Naive thymus-derived CD4-positive, alpha-beta T cell (primary cell): Measurements from ENCODE around the gene BAZ1B. TPM values are rescaled to one million over a fixed set of nuclear protein-coding genes. Genes with fewer than 3 reads are reported as not detected.
"Not testable (repeated sequence)": the region's sequence is repeated elsewhere in the genome, so short reads cannot be mapped to it uniquely, and the experiment has no call there.

ENCODE experiments used
- ATAC-seq: fragments of 150-1000 bp; cut with Tn5 transposase; 2 replicates; pipeline ENCODE4 v1.10.0; 2021; ENCODE audit warnings: mild to moderate bottlenecking, moderate library complexity
- CTCF ChIA-PET: fragments of 350-600 bp; sonication (Branson Sonifier 250); formaldehyde crosslinking; loops from one replicate; lab custom pipeline; 2021; ENCODE audit warnings: antibody characterized with exemption; lab: Charles Lee
- POLR2A ChIA-PET: fragments of 350-600 bp; sonication (Branson Sonifier 250); formaldehyde crosslinking; loops from one replicate; lab custom pipeline; 2021; ENCODE audit warnings: antibody characterized with exemption, inconsistent platforms; lab: Charles Lee
- DNase-seq, 9 donors: peaks; one replicate each; pipeline versions ENCODE4 v3.0.0 to v3.0.0-alpha.2; 2020 to 2022; ENCODE audit warnings: mixed read lengths in 1 of 9
- H3K27ac ChIP-seq: one replicate; pipeline ENCODE4 v1.7.0; 2013; ENCODE audit warnings: mild to moderate bottlenecking, low read depth, low read length, moderate library complexity
- H3K27me3 ChIP-seq, 2 donors: one replicate each; pipeline ENCODE4 v1.7.0; 2013; ENCODE audit warnings: low read length in 2 of 2, mild to moderate bottlenecking in 2 of 2, moderate library complexity in 2 of 2; ENCODE audit not compliant: control insufficient read depth in 2 of 2, insufficient read depth in 2 of 2
- H3K36me3 ChIP-seq, 3 experiments: 1 replicate in 2 of 3; 2 replicates in 1 of 3; pipeline ENCODE4 v1.7.0; 2013; ENCODE audit warnings: low read length in 3 of 3, mild to moderate bottlenecking in 3 of 3, moderate library complexity in 1 of 3; ENCODE audit not compliant: insufficient read depth in 3 of 3, control insufficient read depth in 2 of 3
- H3K4me1 ChIP-seq, 2 donors: one replicate each; pipeline ENCODE4 v1.7.0; 2013; ENCODE audit warnings: low read length in 2 of 2, mild to moderate bottlenecking in 2 of 2, moderate library complexity in 1 of 2; ENCODE audit not compliant: control insufficient read depth in 2 of 2, insufficient read depth in 2 of 2
- H3K4me3 ChIP-seq: 2 replicates; pipeline ENCODE4 v1.7.0; 2013; ENCODE audit warnings: mild to moderate bottlenecking, low read length
- H3K9me3 ChIP-seq, 3 experiments: 1 replicate in 2 of 3; 2 replicates in 1 of 3; pipeline ENCODE4 v1.7.0; 2013; ENCODE audit warnings: low read length in 3 of 3; ENCODE audit not compliant: control insufficient read depth in 2 of 3
- H3K27ac Mint-ChIP-seq, 9 donors: one replicate each; pipeline ENCODE4 v1.8.0; 2020 to 2022; ENCODE audit warnings: mixed read lengths in 9 of 9, mild to moderate bottlenecking in 8 of 9, moderate library complexity in 5 of 9, inconsistent platforms in 2 of 9
- H3K27me3 Mint-ChIP-seq, 5 donors: one replicate each; pipeline ENCODE4 v1.8.0; 2021 to 2022; ENCODE audit warnings: mixed read lengths in 5 of 5, mild to moderate bottlenecking in 1 of 5
- H3K36me3 Mint-ChIP-seq, 5 donors: one replicate each; pipeline ENCODE4 v1.8.0; 2020 to 2022; ENCODE audit warnings: mixed read lengths in 5 of 5, mild to moderate bottlenecking in 3 of 5, inconsistent platforms in 1 of 5
- H3K4me1 Mint-ChIP-seq, 7 donors: one replicate each; pipeline ENCODE4 v1.8.0; 2020 to 2022; ENCODE audit warnings: mixed read lengths in 7 of 7, mild to moderate bottlenecking in 3 of 7, inconsistent platforms in 1 of 7
- H3K4me3 Mint-ChIP-seq, 10 donors: one replicate each; pipeline ENCODE4 v1.8.0; 2020 to 2022; ENCODE audit warnings: mild to moderate bottlenecking in 10 of 10, mixed read lengths in 10 of 10, moderate library complexity in 6 of 10, inconsistent platforms in 2 of 10
- H3K9me3 Mint-ChIP-seq, 11 donors: one replicate each; pipeline ENCODE4 v1.8.0; 2020 to 2022; ENCODE audit warnings: mixed read lengths in 11 of 11, mild to moderate bottlenecking in 4 of 11, inconsistent platforms in 1 of 11, moderate library complexity in 1 of 11
- intact Hi-C, 2 donors: fragments of 100-400 bp; cut with micrococcal nuclease; formaldehyde crosslinking; loops; one replicate each; pipeline ENCODE4 v1.15.1; 2023
- polyA plus RNA-seq, 2 donors: library from polyadenylated mRNA; unstranded; fragments of 300-500 nt; fragmentation: Illumina TruSeq; gene quantifications; one replicate each; pipeline ENCODE4 v1.2.3, GENCODE V29; 2021
- total RNA-seq, 6 experiments: library from RNA in 5 of 6; stranded (reverse) in 5 of 6; gene quantifications; 1 replicate in 5 of 6; 2 replicates in 1 of 6; pipeline ENCODE4 v1.2.3 and lab custom pipeline; 2021 to 2026

Gene BAZ1B
- total and polyA plus RNA-seq, 7 experiments from 2014 or later: 14.7 to 90.3 (median 47.1) TPM

DNA sequence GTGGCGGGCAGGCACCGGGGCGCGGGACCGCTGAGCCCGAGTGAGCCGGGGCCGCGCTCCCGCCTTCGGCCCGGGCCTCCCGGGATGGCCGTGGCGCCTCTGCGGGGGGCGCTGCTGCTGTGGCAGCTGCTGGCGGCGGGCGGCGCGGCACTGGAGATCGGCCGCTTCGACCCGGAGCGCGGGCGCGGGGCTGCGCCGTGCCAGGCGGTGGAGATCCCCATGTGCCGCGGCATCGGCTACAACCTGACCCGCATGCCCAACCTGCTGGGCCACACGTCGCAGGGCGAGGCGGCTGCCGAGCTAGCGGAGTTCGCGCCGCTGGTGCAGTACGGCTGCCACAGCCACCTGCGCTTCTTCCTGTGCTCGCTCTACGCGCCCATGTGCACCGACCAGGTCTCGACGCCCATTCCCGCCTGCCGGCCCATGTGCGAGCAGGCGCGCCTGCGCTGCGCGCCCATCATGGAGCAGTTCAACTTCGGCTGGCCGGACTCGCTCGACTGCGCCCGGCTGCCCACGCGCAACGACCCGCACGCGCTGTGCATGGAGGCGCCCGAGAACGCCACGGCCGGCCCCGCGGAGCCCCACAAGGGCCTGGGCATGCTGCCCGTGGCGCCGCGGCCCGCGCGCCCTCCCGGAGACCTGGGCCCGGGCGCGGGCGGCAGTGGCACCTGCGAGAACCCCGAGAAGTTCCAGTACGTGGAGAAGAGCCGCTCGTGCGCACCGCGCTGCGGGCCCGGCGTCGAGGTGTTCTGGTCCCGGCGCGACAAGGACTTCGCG, 88.0 kb downstream of the BAZ1B start:
- POLR2A ChIA-PET: no interaction called here
- Mint-ChIP-seq H3K27me3 (peaks cover 0 to 4% (median 0%) of the 10 kb centered on the region in 5 donors), H3K9me3 (peaks cover 0 to 5% (median 0%) of the 10 kb centered on the region in 11 donors), H3K4me3 (peak overlapping the region in 9 of 10 donors; percentile 28 to 78 (median 62)), H3K4me1 (peaks cover 5 to 15% (median 10%) of the 10 kb centered on the region in 7 donors), H3K27ac (no peak overlapping the region), H3K36me3 (no peaks in the 10 kb centered on the region)
- Histone ChIP-seq H3K4me1 (no peaks in the 10 kb centered on the region), H3K27ac (no peak overlapping the region), H3K27me3 (no peaks in the 10 kb centered on the region), H3K36me3 (no peaks in the 10 kb centered on the region), H3K4me3 (no peak overlapping the region), H3K9me3 (no peaks in the 10 kb centered on the region)
- DNase-seq: peak in 1 of 9 donors; percentile 37
- CTCF ChIA-PET: no interaction called here
- intact Hi-C loops: loop anchor here (1.0 to 10.0 kb wide), 4 partner anchors 112 to 305 kb away; partner anchors contain the start of genes ABHD11 (in 1 of the 2), NSUN5 (in 1 of the 2) and STX1A (in 1 of the 2)
- peak; percentile 34 for ATAC-seq

- Histone ChIP-seq H3K4me1 (no peaks in the 10 kb centered on the region), H3K27ac (no peak overlapping the region), H3K9me3 (no peaks in the 10 kb centered on the region), H3K27me3 (no peaks in the 10 kb centered on the region), H3K4me3 (no peak overlapping the region), H3K36me3 (no peaks in the 10 kb centered on the region)
- no peaks in the 10 kb centered on the region for H3K36me3 Mint-ChIP-seq
- H3K27ac Mint-ChIP-seq: no peak overlapping the region
- H3K27me3 Mint-ChIP-seq: peaks cover 0 to 4% (median 0%) of the 10 kb centered on the region in 5 donors
- H3K4me3 Mint-ChIP-seq: peak overlapping the region; percentile 48 to 73 (median 62)
- ATAC-seq: no peak
- ChIA-PET CTCF (no interaction called here), POLR2A (interaction anchor here (0.6 kb wide), 2 partner anchors 101 to 106 kb away, joined by 3 read pairs; no protein-coding TSS in a partner anchor)
- peaks cover 5 to 15% (median 10%) of the 10 kb centered on the region in 7 donors for H3K4me1 Mint-ChIP-seq
- intact Hi-C loops: loop anchor here (1.0 to 10.0 kb wide), 4 partner anchors 110 to 306 kb away; partner anchors contain the start of genes ABHD11 (in 1 of the 2), NSUN5 (in 1 of the 2) and STX1A (in 1 of the 2)
- peaks cover 0 to 5% (median 0%) of the 10 kb centered on the region in 11 donors for H3K9me3 Mint-ChIP-seq
- DNase-seq: no peak
Observed at GRCh38 chr7:73432676-73433075, 89.4 kb downstream of the BAZ1B start.

GRCh38 chr7:73431041-73431835, 90.9 kb downstream of the BAZ1B start:
- H3K9me3 ChIP-seq: no peaks in the 10 kb centered on the region

GRCh38 chr7:73430540-73430939, 91.6 kb downstream of the BAZ1B start:
- H3K4me3 Mint-ChIP-seq, H3K27me3 Mint-ChIP-seq, H3K36me3 Mint-ChIP-seq, H3K27ac ChIP-seq, H3K9me3 Mint-ChIP-seq, H3K4me1 ChIP-seq, H3K27me3 ChIP-seq, H3K27ac Mint-ChIP-seq, CTCF ChIA-PET, ATAC-seq, H3K4me3 ChIP-seq, DNase-seq, H3K36me3 ChIP-seq, POLR2A ChIA-PET, H3K9me3 ChIP-seq: not testable (repeated sequence)
- peaks cover 5 to 15% (median 9%) of the 10 kb centered on the region in 7 donors for H3K4me1 Mint-ChIP-seq
- intact Hi-C loops: loop anchor here (5.0 to 10.0 kb wide), 2 partner anchors 108 to 284 kb away; partner anchors contain the start of gene STX1A (in 1 of the 2)

More at GRCh38 chr7:73431041-73431835, 90.9 kb downstream of the BAZ1B start:
- ATAC-seq (no peak), DNase-seq (no peak)
- CTCF ChIA-PET: no interaction called here
- POLR2A ChIA-PET: interaction anchor here (0.8 kb wide), 1 partner anchor 251 kb away, joined by 3 read pairs; no protein-coding TSS in a partner anchor
- H3K36me3 ChIP-seq: no peaks in the 10 kb centered on the region
- Mint-ChIP-seq H3K4me3 (peak overlapping the region in 5 of 10 donors; percentile 34 to 57 (median 43)), H3K9me3 (peaks cover 0 to 5% (median 0%) of the 10 kb centered on the region in 11 donors), H3K27me3 (peaks cover 0 to 4% (median 0%) of the 10 kb centered on the region in 5 donors), H3K27ac (no peak overlapping the region), H3K4me1 (peaks cover 5 to 15% (median 9%) of the 10 kb centered on the region in 7 donors), H3K36me3 (no peaks in the 10 kb centered on the region)
- no peaks in the 10 kb centered on the region for H3K4me1 ChIP-seq
- intact Hi-C loops: loop anchor here (5.0 to 10.0 kb wide), 2 partner anchors 109 to 284 kb away; partner anchors contain the start of gene STX1A (in 1 of the 2)
- H3K4me3 ChIP-seq: no peak overlapping the region
- no peaks in the 10 kb centered on the region for H3K27me3 ChIP-seq
- no peak overlapping the region for H3K27ac ChIP-seq

- Histone ChIP-seq H3K27me3 (no peaks in the 10 kb centered on the region), H3K4me1 (no peaks in the 10 kb centered on the region), H3K27ac (no peak overlapping the region), H3K4me3 (no peak overlapping the region), H3K36me3 (no peaks in the 10 kb centered on the region), H3K9me3 (no peaks in the 10 kb centered on the region)
- H3K27me3 Mint-ChIP-seq: peaks cover 0 to 7% (median 0%) of the 10 kb centered on the region in 5 donors
- POLR2A ChIA-PET: no interaction called here
- H3K9me3 Mint-ChIP-seq: peaks cover 0 to 5% (median 0%) of the 10 kb centered on the region in 11 donors
- no peak for DNase-seq
- peaks cover 5 to 14% (median 9%) of the 10 kb centered on the region in 7 donors for H3K4me1 Mint-ChIP-seq
- H3K36me3 Mint-ChIP-seq: no peaks in the 10 kb centered on the region
- H3K27ac Mint-ChIP-seq: no peak overlapping the region
- ATAC-seq: no peak
- CTCF ChIA-PET: interaction anchor here (0.7 kb wide), 1 partner anchor 895 kb away, joined by 3 read pairs; no protein-coding TSS in a partner anchor
- no peak overlapping the region for H3K4me3 Mint-ChIP-seq
- intact Hi-C loops: loop anchor here (5.0 to 10.0 kb wide), 2 partner anchors 108 to 285 kb away; partner anchors contain the start of gene STX1A (in 1 of the 2)
Observed at GRCh38 chr7:73429622-73430505, 92.2 kb downstream of the BAZ1B start.
